Endothelial cell of umbilical vein (primary cell): ENCODE measurements around the gene C6orf132. TPM values are rescaled to one million over a fixed set of nuclear protein-coding genes. Genes with fewer than 3 reads are reported as not detected.

Experiments
- BruUV-seq: library from RNA; stranded (reverse); fragments of 400-500 nt; replicated peaks from 2 replicates; lab custom pipeline; 2021; lab: Mats Ljungman, UMichigan
- CTCF ChIA-PET: fragments of 300-600, 350-600 bp; sonication (Branson Sonifier 250); formaldehyde crosslinking; loops from one replicate; lab custom pipeline; 2021; ENCODE audit warnings: antibody characterized with exemption, inconsistent platforms; lab: Charles Lee
- POLR2A ChIA-PET: fragments of 300-600, 350-600 bp; sonication (Branson Sonifier 250); formaldehyde crosslinking; loops from one replicate; lab custom pipeline; 2021; ENCODE audit warnings: antibody characterized with exemption, inconsistent platforms; lab: Charles Lee
- DNase-seq: peaks from one replicate; pipeline ENCODE4 v3.0.0-alpha.2; 2011; ENCODE audit warnings: low read depth, low spot score
- FAIRE-seq: peaks from 2 replicates; lab custom pipeline; 2011; peaks lifted over from hg19 to GRCh38; lab: Jason Lieb, UNC
- H2AFZ ChIP-seq: 2 replicates; pipeline ENCODE4 v1.6.0; 2012; ENCODE audit warnings: low read depth, low read length, control low read depth, inconsistent platforms
- H3K27ac ChIP-seq: 2 replicates; pipeline ENCODE4 v1.5.1; 2011; ENCODE audit warnings: low read depth, mild to moderate bottlenecking, control low read depth, low read length, moderate library complexity; ENCODE audit not compliant: insufficient read depth
- H3K27me3 ChIP-seq, 2 experiments: 2 replicates each; pipeline versions ENCODE4 v1.6.0 to v1.6.1; 2011; ENCODE audit warnings: low read length in 2 of 2, mixed read lengths in 1 of 2; ENCODE audit not compliant: control insufficient read depth in 2 of 2, insufficient read depth in 2 of 2
- H3K36me3 ChIP-seq, 2 experiments: 2 replicates in 1 of 2; 3 replicates in 1 of 2; pipeline ENCODE4 v1.5.1; 2011; ENCODE audit warnings: low read length in 2 of 2, mild to moderate bottlenecking in 1 of 2, moderate library complexity in 1 of 2; ENCODE audit not compliant: control insufficient read depth in 2 of 2, insufficient read depth in 2 of 2; ENCODE audit errors: extremely low read depth in 1 of 2
- H3K4me1 ChIP-seq: 3 replicates; pipeline ENCODE4 v1.5.1; 2011; ENCODE audit warnings: mild to moderate bottlenecking, low read length; ENCODE audit not compliant: control insufficient read depth, insufficient read depth; ENCODE audit errors: extremely low read depth
- H3K4me2 ChIP-seq: 2 replicates; pipeline ENCODE4 v1.6.1; 2011; ENCODE audit warnings: low read length, control low read depth, mixed read lengths; ENCODE audit not compliant: insufficient read depth
- H3K4me3 ChIP-seq, 3 experiments: fragments of 200-600 bp in 1 of 3; sonication (generic), shearing (Covaris generic) in 1 of 3; replicated peaks in 1 of 3; 2 replicates each; pipeline ENCODE4 v1.5.1; 2011 to 2016; ENCODE audit warnings: control low read depth in 3 of 3, low read length in 3 of 3, mild to moderate bottlenecking in 2 of 3, inconsistent platforms in 1 of 3, low read depth in 1 of 3, moderate library complexity in 1 of 3; ENCODE audit not compliant: insufficient read depth in 1 of 3
- H3K79me2 ChIP-seq: 2 replicates; pipeline ENCODE4 v1.6.0; 2012; ENCODE audit warnings: low read length, inconsistent platforms; ENCODE audit not compliant: control insufficient read depth, insufficient read depth
- H3K9ac ChIP-seq: replicated peaks from 2 replicates; pipeline ENCODE3; 2011; ENCODE audit warnings: low read length, control low read depth; ENCODE audit not compliant: insufficient read depth; ENCODE audit errors: extremely low read depth
- H3K9me1 ChIP-seq: replicated peaks from 3 replicates; pipeline ENCODE4 v1.6.0; 2011; ENCODE audit warnings: mild to moderate bottlenecking, low read length; ENCODE audit not compliant: control insufficient read depth, insufficient read depth; ENCODE audit errors: extremely low read depth
- H3K9me3 ChIP-seq: replicated peaks from 2 replicates; pipeline ENCODE4 v1.5.1; 2012; ENCODE audit warnings: low read length, inconsistent platforms; ENCODE audit not compliant: control insufficient read depth, insufficient read depth
- H4K20me1 ChIP-seq: replicated peaks from 2 replicates; pipeline ENCODE3; 2011; ENCODE audit warnings: mild to moderate bottlenecking, low read length; ENCODE audit not compliant: control insufficient read depth, insufficient read depth; ENCODE audit errors: extremely low read depth
- EZH2 ChIP-seq: IDR thresholded peaks from 2 replicates; pipeline ENCODE4 v1.6.1; 2012; ENCODE audit warnings: borderline replicate concordance, low read depth, mild to moderate bottlenecking, moderate library complexity, low read length, inconsistent platforms; ENCODE audit not compliant: severe bottlenecking
- FOS ChIP-seq: IDR thresholded peaks from 2 replicates; pipeline ENCODE4 v1.6.1; 2011; ENCODE audit warnings: mild to moderate bottlenecking, low read length, moderate library complexity, borderline replicate concordance; ENCODE audit not compliant: insufficient read depth
- GATA2 ChIP-seq: IDR thresholded peaks from 2 replicates; pipeline ENCODE4 v1.7.0; 2011; ENCODE audit warnings: low read depth, mild to moderate bottlenecking, moderate library complexity, mixed read lengths, low read length; ENCODE audit not compliant: insufficient read length, insufficient read depth
- JUN ChIP-seq: IDR thresholded peaks from 2 replicates; pipeline ENCODE4 v1.6.1; 2011; ENCODE audit warnings: borderline replicate concordance, low read depth; ENCODE audit not compliant: insufficient read length, insufficient read depth
- MYC ChIP-seq: IDR thresholded peaks from one replicate; pipeline ENCODE4 v1.6.1; 2011; ENCODE audit warnings: mild to moderate bottlenecking, low read depth, low read length
- POLR2A ChIP-seq: IDR thresholded peaks from 2 replicates; pipeline ENCODE4 v1.6.1; 2012; ENCODE audit warnings: low read depth, mild to moderate bottlenecking, control low read depth, low read length
- POLR2AphosphoS5 ChIP-seq: IDR thresholded peaks from 2 replicates; pipeline ENCODE4 v1.6.1; 2012; ENCODE audit warnings: low read depth, mild to moderate bottlenecking, control low read depth, low read length, moderate library complexity; ENCODE audit not compliant: insufficient read depth
- dilution Hi-C: fragments of 300-500 bp; cut with MboI; formaldehyde crosslinking; loops from one replicate; pipeline ENCODE4 v1.15.0; 2019; ENCODE audit warnings: low sequenced_read_pairs; ENCODE audit not compliant: extremely low pct_ligation_motif_present
- intact Hi-C: fragments of 100-400 bp; cut with micrococcal nuclease; formaldehyde crosslinking; loops from one replicate; pipeline ENCODE4 v1.10.0; 2022
- polyA plus RNA-seq, 4 experiments: library from polyadenylated mRNA; depleted of rRNA in 3 of 4; stranded (reverse) in 3 of 4; unstranded in 1 of 4; fragments of >200 nt; gene quantifications; 2 replicates each; pipeline versions ENCODE4 v1.2.1 to v1.2.3, GENCODE V29; 2011 to 2012; ENCODE audit warnings: missing spikeins in 1 of 4
- total RNA-seq: library from RNA; stranded (reverse); gene quantifications from 2 replicates; pipeline ENCODE4 v1.2.3, GENCODE V29; 2021
- TF ChIP-seq, protein P1 (sequence below), 2 donors: IDR thresholded peaks; 1 replicate in 1 of 2; 2 replicates in 1 of 2; pipeline ENCODE4 v1.5.1; 2011; ENCODE audit warnings: low read length in 2 of 2, mild to moderate bottlenecking in 2 of 2, moderate library complexity in 2 of 2, control low read depth in 1 of 2, inconsistent platforms in 1 of 2, low read depth in 1 of 2; ENCODE audit not compliant: insufficient read depth in 1 of 2; ENCODE audit errors: extremely low read depth in 1 of 2
- TF ChIP-seq, protein P2 (sequence below): IDR thresholded peaks from 2 replicates; pipeline ENCODE4 v1.6.1; 2011; ENCODE audit not compliant: insufficient read depth, insufficient read length

The C6orf132 gene
- total and polyA plus RNA-seq, 2 donors (not counting 3 experiments of a cell fraction or from before 2014, with no cell fraction given): 0.15 to 0.71 TPM

DNA sequence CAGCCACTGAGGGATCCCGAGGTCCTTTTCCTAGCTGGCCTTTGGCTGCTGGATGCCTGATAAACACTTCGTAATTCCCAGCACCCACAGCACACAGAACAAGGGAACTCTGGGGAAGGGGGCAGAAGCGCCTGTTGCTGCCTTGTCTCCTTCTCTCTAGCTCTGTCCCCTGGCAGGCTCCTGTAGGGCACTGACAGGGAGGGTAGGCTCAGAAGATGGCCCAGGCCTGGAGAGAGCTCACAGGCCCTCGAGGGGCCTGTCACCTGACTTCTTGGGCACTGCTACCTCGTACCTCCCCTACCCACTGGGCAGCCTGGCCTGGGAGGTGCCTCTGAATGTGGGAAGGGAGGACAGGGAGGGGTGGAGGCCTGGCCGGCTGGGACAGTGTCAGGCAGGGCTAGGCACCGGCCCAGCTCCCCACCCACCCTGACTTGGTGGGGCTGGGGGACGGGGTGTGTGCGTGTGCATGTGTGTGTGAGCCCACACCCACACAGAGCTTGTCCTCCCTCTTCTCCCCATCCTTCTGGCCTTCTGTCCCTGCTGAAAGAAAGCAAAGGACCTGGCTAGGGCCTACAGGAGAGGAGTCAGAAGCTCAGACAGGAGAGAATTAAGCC is 18.1 kb downstream of the C6orf132 start:
- Histone ChIP-seq H3K4me3 (no peak overlapping the region), H3K4me2 (no peak overlapping the region), H3K4me1 (peaks cover 8% of the 10 kb centered on the region), H3K27me3 (no peaks in the 10 kb centered on the region), H3K9me3 (no peaks in the 10 kb centered on the region), H4K20me1 (no peaks in the 10 kb centered on the region), H3K79me2 (no peaks in the 10 kb centered on the region), H2AFZ (no peak overlapping the region), H3K36me3 (no peaks in the 10 kb centered on the region), H3K9ac (no peak overlapping the region), H3K9me1 (no peaks in the 10 kb centered on the region), H3K27ac (no peak overlapping the region)
- dilution Hi-C loops (no loop called here), intact Hi-C loops (no loop called here)
- no TSS peak for BruUV-seq
- DNase-seq: no peak
- POLR2A ChIA-PET: no interaction called here
- CTCF ChIA-PET: interaction anchor here (0.8 to 1.1 kb wide), 3 partner anchors 13 to 20 kb away, joined by 3 read pairs; partner anchors contain the start of gene C6orf132
- no peak for TF ChIP-seq FOS
- TF ChIP-seq, protein P1, sequence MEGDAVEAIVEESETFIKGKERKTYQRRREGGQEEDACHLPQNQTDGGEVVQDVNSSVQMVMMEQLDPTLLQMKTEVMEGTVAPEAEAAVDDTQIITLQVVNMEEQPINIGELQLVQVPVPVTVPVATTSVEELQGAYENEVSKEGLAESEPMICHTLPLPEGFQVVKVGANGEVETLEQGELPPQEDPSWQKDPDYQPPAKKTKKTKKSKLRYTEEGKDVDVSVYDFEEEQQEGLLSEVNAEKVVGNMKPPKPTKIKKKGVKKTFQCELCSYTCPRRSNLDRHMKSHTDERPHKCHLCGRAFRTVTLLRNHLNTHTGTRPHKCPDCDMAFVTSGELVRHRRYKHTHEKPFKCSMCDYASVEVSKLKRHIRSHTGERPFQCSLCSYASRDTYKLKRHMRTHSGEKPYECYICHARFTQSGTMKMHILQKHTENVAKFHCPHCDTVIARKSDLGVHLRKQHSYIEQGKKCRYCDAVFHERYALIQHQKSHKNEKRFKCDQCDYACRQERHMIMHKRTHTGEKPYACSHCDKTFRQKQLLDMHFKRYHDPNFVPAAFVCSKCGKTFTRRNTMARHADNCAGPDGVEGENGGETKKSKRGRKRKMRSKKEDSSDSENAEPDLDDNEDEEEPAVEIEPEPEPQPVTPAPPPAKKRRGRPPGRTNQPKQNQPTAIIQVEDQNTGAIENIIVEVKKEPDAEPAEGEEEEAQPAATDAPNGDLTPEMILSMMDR (IDR thresholded peaks at IDR 0.05; ENCODE audit: extremely low read depth in 1 of 2, insufficient read depth in 1 of 2, low read depth in 1 of 2, low read length in 2 of 2): no peak
- no peak for FAIRE-seq

DNA sequence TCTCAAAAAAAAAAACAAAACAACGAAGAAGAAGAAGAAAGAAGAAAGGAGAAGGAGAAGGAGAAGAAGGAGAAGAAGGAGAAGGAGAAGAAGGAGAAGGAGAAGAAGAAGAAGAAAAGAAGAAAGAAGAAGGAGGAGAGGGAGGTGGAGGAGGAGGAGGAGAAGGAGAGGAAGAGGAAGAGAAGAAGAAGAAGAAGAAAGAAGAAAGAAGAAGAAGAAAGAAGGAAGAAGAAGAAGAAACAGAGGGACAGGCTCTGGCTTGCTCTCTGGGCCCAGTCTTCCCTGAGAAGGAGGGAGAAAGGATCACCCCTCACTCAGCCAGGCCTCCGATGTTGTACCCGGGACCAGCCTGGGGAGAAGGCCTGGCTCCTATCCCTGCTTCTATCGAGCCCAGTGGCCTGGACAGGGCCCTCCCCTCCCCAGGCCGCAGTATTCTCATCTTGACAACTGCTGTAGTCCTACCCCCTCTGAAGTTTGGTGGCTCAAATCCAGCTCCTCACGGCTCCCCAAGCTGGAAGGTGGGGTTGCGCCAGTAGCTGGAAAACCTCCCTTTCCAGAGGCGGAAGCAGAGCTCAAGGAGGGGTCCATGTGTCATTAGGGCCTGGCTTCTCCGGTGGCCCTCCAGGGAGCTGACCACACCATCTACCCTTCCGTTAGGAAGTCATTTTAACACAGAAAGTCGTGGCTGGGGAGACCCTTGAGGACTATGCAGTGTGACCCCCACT is 18.9 kb downstream of the C6orf132 start:
- H3K79me2 ChIP-seq: no peaks in the 10 kb centered on the region
- peaks cover 3% of the 10 kb centered on the region for H3K4me1 ChIP-seq
- H2AFZ ChIP-seq: no peak overlapping the region
- no TSS peak for BruUV-seq
- no peak overlapping the region for H3K9ac ChIP-seq
- TF ChIP-seq, protein P2, sequence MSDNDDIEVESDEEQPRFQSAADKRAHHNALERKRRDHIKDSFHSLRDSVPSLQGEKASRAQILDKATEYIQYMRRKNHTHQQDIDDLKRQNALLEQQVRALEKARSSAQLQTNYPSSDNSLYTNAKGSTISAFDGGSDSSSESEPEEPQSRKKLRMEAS: no peak
- TF ChIP-seq POLR2A (no peak), POLR2AphosphoS5 (no peak), GATA2 (no peak), JUN (no peak), EZH2 (no peak), FOS (no peak), MYC (no peak)
- TF ChIP-seq, protein P1 (IDR thresholded peaks at IDR 0.05; ENCODE audit: extremely low read depth in 1 of 2, insufficient read depth in 1 of 2, low read depth in 1 of 2, low read length in 2 of 2): no peak
- no peaks in the 10 kb centered on the region for H3K36me3 ChIP-seq
- no peak for FAIRE-seq
- POLR2A ChIA-PET: no interaction called here
- CTCF ChIA-PET: interaction anchor here (0.8 kb wide), 2 partner anchors 14 to 19 kb away, joined by 3 read pairs; partner anchors contain the start of gene C6orf132
- no peak overlapping the region for H3K4me3 ChIP-seq
- no peaks in the 10 kb centered on the region for H3K27me3 ChIP-seq
- no peak overlapping the region for H3K27ac ChIP-seq
- H3K9me1 ChIP-seq: no peaks in the 10 kb centered on the region
- no peaks in the 10 kb centered on the region for H4K20me1 ChIP-seq
- DNase-seq: no peak
- intact Hi-C loops (no loop called here), dilution Hi-C loops (no loop called here)
- H3K9me3 ChIP-seq: no peaks in the 10 kb centered on the region
- no peak overlapping the region for H3K4me2 ChIP-seq
